Cardiac ventricle fibroblast (primary cell): ENCODE measurements around the gene REXO4. TPM values are rescaled to one million over a fixed set of nuclear protein-coding genes. Genes with fewer than 3 reads are reported as not detected.

Experiments used
- total RNA-seq: library from RNA; depleted of rRNA; stranded (reverse); fragments of >200 nt; gene quantifications from 2 replicates; pipeline ENCODE4 v1.2.3, GENCODE V29; 2015

The REXO4 gene
- total RNA-seq = 20.2 and 23.3 TPM in 2 replicates

DNA sequence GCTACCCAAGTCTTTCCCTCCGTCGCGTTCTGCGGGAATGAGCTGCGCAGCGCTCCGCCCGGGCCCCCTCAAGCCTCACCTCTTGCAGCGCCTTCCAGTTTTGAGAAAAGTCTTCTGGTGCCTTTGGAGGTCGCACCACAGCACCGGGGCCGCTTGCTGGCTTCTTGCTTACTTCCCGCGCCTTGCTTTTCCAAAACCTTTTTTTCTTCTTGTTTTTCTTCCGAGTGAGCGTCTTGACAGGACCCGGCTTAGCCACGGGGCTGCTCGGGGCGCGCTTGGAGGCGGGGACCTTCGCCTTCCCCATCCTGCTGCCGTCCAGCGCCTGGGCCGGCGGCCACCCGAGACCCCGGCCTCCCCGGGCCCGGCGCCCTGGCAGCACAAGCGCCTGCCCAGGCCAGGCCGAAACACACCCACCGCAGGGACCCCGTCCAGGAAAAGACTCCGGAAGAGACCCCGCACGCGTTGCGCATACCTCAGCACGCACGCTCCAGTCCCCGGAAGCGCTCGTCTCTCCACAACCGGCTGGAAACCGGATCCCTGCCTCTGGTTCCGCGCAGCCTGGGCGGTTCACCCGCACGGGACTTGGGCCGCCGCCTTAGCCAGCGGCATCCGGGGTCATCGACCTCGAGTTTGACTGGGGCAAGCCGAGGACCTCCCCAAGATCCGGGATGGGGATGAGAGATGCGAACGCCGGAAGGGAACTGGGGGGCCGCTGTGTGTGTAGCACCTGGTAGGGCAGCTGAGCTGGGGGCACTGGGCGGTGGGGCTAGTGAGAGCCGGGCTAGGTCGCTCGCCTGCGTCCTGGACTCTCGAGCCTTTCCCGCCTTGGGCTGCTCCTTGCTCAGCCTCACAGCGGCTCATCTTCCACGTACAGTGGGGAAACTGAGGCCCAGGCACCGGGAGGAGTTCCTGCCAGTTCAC lies at the start of gene REXO4:
Gene REXO4, minus strand, starts transcription at position 470 of the 921 bp plus-strand sequence. Its CDS starts 166 bp downstream, at position 304.

DNA sequence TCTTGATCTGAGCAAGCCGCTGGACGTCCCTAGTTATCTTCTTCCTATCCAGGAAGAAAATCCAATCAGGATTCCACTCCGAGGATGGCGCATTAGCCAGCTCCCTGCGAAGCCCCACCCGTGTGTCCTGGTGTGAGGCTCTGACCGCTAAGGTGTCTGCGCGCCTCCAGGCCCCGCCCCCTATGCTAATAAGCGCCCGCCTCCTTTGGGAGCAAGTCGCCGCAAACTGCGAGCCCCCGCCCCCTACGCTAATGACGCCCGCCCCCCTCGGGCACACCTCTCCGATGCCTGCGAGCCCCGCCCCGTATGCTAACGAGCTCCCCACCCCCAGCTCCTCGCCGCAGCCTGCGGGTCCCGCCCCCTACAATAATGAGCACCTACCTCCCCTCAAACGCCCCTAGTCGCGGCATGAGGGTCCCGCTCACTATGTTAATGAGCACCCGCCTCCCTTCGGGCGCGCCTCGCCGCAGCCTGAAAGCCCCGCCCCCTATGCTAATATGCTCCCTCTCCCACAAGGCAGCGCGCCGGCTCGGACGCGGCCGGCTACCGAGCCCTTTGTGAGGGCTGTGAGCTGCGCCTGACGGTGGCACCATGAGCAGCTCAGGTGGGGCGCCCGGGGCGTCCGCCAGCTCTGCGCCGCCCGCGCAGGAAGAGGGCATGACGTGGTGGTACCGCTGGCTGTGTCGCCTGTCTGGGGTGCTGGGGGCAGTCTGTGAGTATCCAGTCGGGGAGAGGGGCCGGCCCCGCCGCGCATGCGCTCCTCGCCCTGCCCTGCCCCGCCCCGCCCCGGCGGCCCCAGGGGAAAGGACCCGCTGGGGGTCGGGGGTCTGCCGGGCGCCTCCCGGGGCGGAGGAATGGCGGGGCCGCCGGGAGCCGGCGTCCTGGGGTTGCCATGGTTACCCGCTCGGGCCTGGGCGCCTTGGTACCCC lies 41.9 kb upstream of the REXO4 start, which contains the start of gene CACFD1:
Gene CACFD1, plus strand, starts transcription at position 503 of the 929 bp plus-strand sequence. Its CDS starts 89 bp downstream, at position 592.

GRCh38 chr9:133421615-133422542 lies 4.1 kb upstream of the REXO4 start, which contains the start of gene ADAMTS13:
ADAMTS13 (plus strand) TSS chr9:133422367; CDS start chr9:133422444, 77 bp downstream.

DNA sequence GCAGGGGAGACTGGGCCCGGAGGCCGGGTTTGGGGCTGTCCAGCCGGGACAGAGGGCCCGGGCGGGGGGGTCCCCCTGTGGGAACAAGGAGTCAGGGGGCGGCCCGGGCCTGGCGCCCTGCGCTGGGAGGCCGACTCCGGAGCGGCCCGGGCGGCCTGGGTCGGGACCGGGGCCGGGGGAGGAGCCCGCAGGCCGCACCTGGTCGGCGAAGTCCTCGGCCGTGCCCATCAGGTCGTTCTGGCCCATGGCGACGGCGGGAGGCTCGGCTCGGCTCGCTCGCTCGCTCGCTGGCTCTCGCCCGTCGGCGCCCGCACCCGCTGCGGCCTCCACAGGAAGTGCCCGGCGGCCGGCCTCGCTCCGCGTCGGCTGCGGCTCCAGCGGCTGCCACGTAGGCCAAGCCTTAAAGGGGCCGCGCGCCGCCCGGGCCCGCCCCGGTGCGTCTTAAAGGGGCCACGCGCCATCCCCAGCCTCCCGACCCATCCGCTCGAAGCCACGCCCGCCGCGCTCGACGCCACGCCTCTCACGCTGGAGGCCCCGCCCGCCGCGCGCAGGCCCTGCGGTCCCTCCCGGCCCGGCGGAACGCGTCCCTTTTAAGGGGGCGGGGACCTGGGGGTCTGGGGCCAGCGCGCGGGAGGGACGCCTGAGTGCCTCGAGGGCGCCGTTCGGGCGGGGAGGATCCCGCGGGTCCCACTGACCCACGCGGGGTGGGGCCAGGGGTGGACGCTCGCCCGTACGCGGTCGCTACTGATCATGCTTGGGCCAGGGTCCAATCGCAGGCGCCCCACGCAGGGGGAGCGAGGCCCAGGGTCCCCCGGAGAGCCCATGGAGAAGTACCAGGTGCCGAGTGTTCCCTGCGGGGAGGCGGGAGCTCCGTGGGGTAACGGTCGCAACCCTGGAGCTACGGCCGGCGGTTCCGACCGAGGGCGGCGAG lies 41.8 kb downstream of the REXO4 start, which contains the start of the genes STKLD1 and SURF4:
Gene STKLD1, plus strand, starts transcription at position 643 of the 931 bp plus-strand sequence. Its CDS starts 108 bp downstream, at position 751.
Gene SURF4, minus strand, starts transcription at position 337 of the 931 bp plus-strand sequence. Its CDS starts 91 bp downstream, at position 246.

GRCh38 chr9:133356391-133357091 lies 61.3 kb downstream of the REXO4 start, which contains the start of the genes SURF1 and SURF2:
SURF1 (minus strand) TSS chr9:133356487; CDS start chr9:133356453, 34 bp downstream.
SURF2 (plus strand) TSS chr9:133356550; CDS start chr9:133356593, 43 bp downstream.

Other genes starting within 250 kb of the REXO4 start
- gene OBP2B, start 208.8 kb downstream of the REXO4 start, total RNA-seq = not detected in 2 replicates
- 0.06 TPM in 1 of 2 replicates, not detected in the other for gene ABO, start 142.8 kb downstream of the REXO4 start, total RNA-seq
- 14.2 and 22.4 TPM in 2 replicates for gene SURF6, start 81.8 kb downstream of the REXO4 start, total RNA-seq
- gene MED22, start 69.9 kb downstream of the REXO4 start, total RNA-seq = 9.4 and 19.7 TPM in 2 replicates
- gene RPL7A, start 69.8 kb downstream of the REXO4 start, total RNA-seq = 3,323 and 3,336 TPM in 2 replicates
- 33.7 and 38.0 TPM in 2 replicates for gene SURF1, start 61.5 kb downstream of the REXO4 start, total RNA-seq
- gene SURF2, start 61.5 kb downstream of the REXO4 start, total RNA-seq = 17.9 and 19.8 TPM in 2 replicates
- 252 and 275 TPM in 2 replicates for gene SURF4, start 42.0 kb downstream of the REXO4 start, total RNA-seq
- 0.34 TPM in 1 of 2 replicates, not detected in the other for gene STKLD1, start 41.6 kb downstream of the REXO4 start, total RNA-seq
- 2.2 and 3.4 TPM in 2 replicates for gene ADAMTS13, start 4.4 kb upstream of the REXO4 start, total RNA-seq
- gene CACFD1, start 42.0 kb upstream of the REXO4 start, total RNA-seq = 7.1 and 8.8 TPM in 2 replicates
- gene SLC2A6, start 61.1 kb upstream of the REXO4 start, total RNA-seq = 7.0 and 7.7 TPM in 2 replicates
- not detected in 2 replicates for gene MYMK, start 106.9 kb upstream of the REXO4 start, total RNA-seq
- gene ADAMTSL2, start 116.7 kb upstream of the REXO4 start, total RNA-seq = 5.8 and 6.8 TPM in 2 replicates
- gene FAM163B, start 191.4 kb upstream of the REXO4 start, total RNA-seq = 0.15 and 0.81 TPM in 2 replicates
- gene DBH, start 218.4 kb upstream of the REXO4 start, total RNA-seq = not detected in 2 replicates